SK-N-SH (cell line): Measurements from ENCODE around the gene RFX1. TPM values are rescaled to one million over a fixed set of nuclear protein-coding genes. Genes with fewer than 3 reads are reported as not detected.

Experiments
- CTCF ChIA-PET: fragments of 300-600, 350-600 bp; formaldehyde crosslinking; extraction: SDS; loops from one replicate; lab custom pipeline; 2021; lab: Yijun Ruan, JAX
- POLR2A ChIA-PET: fragments of 350-600 bp; sonication (Branson Sonifier 250); formaldehyde crosslinking; extraction: SDS; loops from one replicate; lab custom pipeline; 2020; ENCODE audit warnings: antibody characterized with exemption, inconsistent platforms; lab: Yijun Ruan, JAX
- DNase-seq: peaks from one replicate; pipeline ENCODE4 v3.0.0; 2012
- H2AFZ ChIP-seq: fragments of 200-600 bp; sonication (generic); 2 replicates; pipeline ENCODE4 v1.8.1; 2016; ENCODE audit warnings: antibody characterized with exemption, mild to moderate bottlenecking, low read depth
- H3F3A ChIP-seq: fragments of 200-600 bp; sonication (generic); replicated peaks from 2 replicates; pipeline ENCODE3; 2016; ENCODE audit warnings: antibody characterized with exemption, mild to moderate bottlenecking; ENCODE audit not compliant: insufficient read depth
- H3K27ac ChIP-seq, 2 experiments: fragments of 200-500 bp in 1 of 2; fragments of 200-600 bp in 1 of 2; sonication (Bioruptor generic) in 1 of 2; sonication (generic), shearing (Covaris generic) in 1 of 2; 2 replicates each; pipeline versions ENCODE4 v1.5.1 to v1.6.1; 2014 to 2016; ENCODE audit warnings: low read depth in 2 of 2, inconsistent platforms in 1 of 2, low read length in 1 of 2, mild to moderate bottlenecking in 1 of 2, mixed read lengths in 1 of 2
- H3K27me3 ChIP-seq: fragments of 200-600 bp; sonication (generic), shearing (Covaris generic); 2 replicates; pipeline ENCODE4 v1.6.1; 2016; ENCODE audit warnings: mixed run types; ENCODE audit not compliant: insufficient read depth
- H3K36me3 ChIP-seq, 2 experiments: fragments of 200-500 bp in 1 of 2; fragments of 200-600 bp in 1 of 2; sonication (Bioruptor generic) in 1 of 2; sonication (generic) in 1 of 2; replicated peaks in 1 of 2; 2 replicates each; pipeline versions ENCODE3 to v1.5.1; 2014 to 2016; ENCODE audit warnings: low read length in 1 of 2, mild to moderate bottlenecking in 1 of 2; ENCODE audit not compliant: insufficient read depth in 2 of 2, control insufficient read depth in 1 of 2
- H3K4me1 ChIP-seq, 2 experiments: fragments of 200-500 bp in 1 of 2; fragments of 200-600 bp in 1 of 2; sonication (Bioruptor generic) in 1 of 2; sonication (generic), shearing (Covaris generic) in 1 of 2; 2 replicates each; pipeline versions ENCODE4 v1.5.1 to v1.6.1; 2014 to 2016; ENCODE audit warnings: low read depth in 1 of 2, low read length in 1 of 2, mixed run types in 1 of 2; ENCODE audit not compliant: insufficient read depth in 2 of 2, control insufficient read depth in 1 of 2
- H3K4me2 ChIP-seq: fragments of 200-600 bp; sonication (generic), shearing (Covaris generic); 2 replicates; pipeline ENCODE4 v1.6.1; 2017; ENCODE audit warnings: mixed run types
- H3K4me3 ChIP-seq, 2 experiments: fragments of 200-500 bp in 1 of 2; fragments of 200-600 bp in 1 of 2; sonication (Bioruptor generic) in 1 of 2; sonication (generic), shearing (Covaris generic) in 1 of 2; 2 replicates each; pipeline versions ENCODE4 v1.5.1 to v1.8.1; 2014 to 2016; ENCODE audit warnings: low read depth in 2 of 2, inconsistent platforms in 1 of 2, low read length in 1 of 2, mild to moderate bottlenecking in 1 of 2, mixed read lengths in 1 of 2, moderate library complexity in 1 of 2
- H3K79me2 ChIP-seq: fragments of 200-600 bp; sonication (generic); 2 replicates; pipeline ENCODE4 v1.8.1; 2017; ENCODE audit warnings: mild to moderate bottlenecking; ENCODE audit not compliant: insufficient read depth
- H3K9ac ChIP-seq: fragments of 200-600 bp; sonication (generic); 2 replicates; pipeline ENCODE4 v1.6.1; 2017; ENCODE audit warnings: mixed run types
- H3K9me2 ChIP-seq: fragments of 200-600 bp; sonication (generic); 2 replicates; pipeline ENCODE4 v1.6.1; 2017; ENCODE audit warnings: mixed run types
- H3K9me3 ChIP-seq: fragments of 200-600 bp; sonication (generic); 2 replicates; pipeline ENCODE4 v1.6.1; 2017; ENCODE audit warnings: mixed run types, mild to moderate bottlenecking, moderate library complexity
- H4K20me1 ChIP-seq: fragments of 200-600 bp; sonication (generic); 2 replicates; pipeline ENCODE4 v1.6.1; 2017; ENCODE audit warnings: mild to moderate bottlenecking, mixed run types; ENCODE audit not compliant: insufficient read depth
- CHD2 ChIP-seq: fragments of 150-350 bp; IDR thresholded peaks from 2 replicates; pipeline ENCODE4 v1.6.1; 2018; ENCODE audit warnings: low read length; ENCODE audit not compliant: partially characterized antibody
- FOXM1 ChIP-seq: IDR thresholded peaks from 2 replicates; pipeline ENCODE4 v1.4.0; 2012; ENCODE audit warnings: low read depth, mild to moderate bottlenecking
- NRF1 ChIP-seq: IDR thresholded peaks from 2 replicates; pipeline ENCODE4 v1.6.1; 2012; ENCODE audit warnings: low read depth, mild to moderate bottlenecking, low read length
- RFX5 ChIP-seq: IDR thresholded peaks from 2 replicates; pipeline ENCODE4 v1.6.1; 2012; ENCODE audit warnings: mild to moderate bottlenecking, improper control_type of control experiment, low read length
- SMC3 ChIP-seq: IDR thresholded peaks from 2 replicates; pipeline ENCODE4 v1.6.1; 2012; ENCODE audit warnings: low read depth, low read length, improper control_type of control experiment
- WGBS: methylation state at CpG from one replicate; pipeline ENCODE4 v1.1.6; 2017; ENCODE audit warnings: low lambda C conversion rate; 5-methylcytosine and 5-hydroxymethylcytosine counted together
- polyA plus RNA-seq, 3 experiments: library from polyadenylated mRNA; depleted of rRNA; stranded (reverse); fragments of >200 nt; gene quantifications; 2 replicates each; pipeline ENCODE4 v1.2.3, GENCODE V29; 2012
- TF ChIP-seq, protein P1 (sequence below): fragments of 200-600 bp; sonication (generic); IDR thresholded peaks from 2 replicates; pipeline ENCODE4 v1.6.1; 2017; ENCODE audit warnings: antibody characterized with exemption, mild to moderate bottlenecking, moderate library complexity
- TF ChIP-seq, protein P2 (sequence below): IDR thresholded peaks from 2 replicates; pipeline ENCODE4 v1.4.0; 2012; ENCODE audit warnings: low read depth

Gene RFX1
- polyA plus RNA-seq, 1 of the 3 experiments (the other 2 are of a cell fraction): 1.5 TPM

DNA sequence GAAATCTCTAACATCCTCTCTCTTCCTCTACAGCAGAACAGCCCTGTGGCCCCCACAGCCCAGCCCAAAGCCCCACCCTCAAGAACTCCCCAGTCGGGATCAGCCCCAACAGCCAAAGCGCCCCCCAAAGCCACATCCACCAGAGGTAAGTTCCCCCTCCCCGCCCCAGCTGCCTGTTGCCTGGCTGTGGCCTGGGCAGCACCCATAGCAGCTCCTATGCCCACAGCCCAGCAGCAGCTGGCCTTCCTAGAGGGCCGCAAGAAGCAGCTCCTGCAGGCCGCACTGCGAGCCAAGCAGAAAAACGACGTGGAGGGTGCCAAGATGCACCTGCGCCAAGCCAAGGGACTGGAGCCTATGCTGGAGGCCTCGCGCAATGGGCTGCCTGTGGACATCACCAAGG lies 85.6 kb downstream of the RFX1 start:
- POLR2A ChIA-PET: no interaction called here

DNA sequence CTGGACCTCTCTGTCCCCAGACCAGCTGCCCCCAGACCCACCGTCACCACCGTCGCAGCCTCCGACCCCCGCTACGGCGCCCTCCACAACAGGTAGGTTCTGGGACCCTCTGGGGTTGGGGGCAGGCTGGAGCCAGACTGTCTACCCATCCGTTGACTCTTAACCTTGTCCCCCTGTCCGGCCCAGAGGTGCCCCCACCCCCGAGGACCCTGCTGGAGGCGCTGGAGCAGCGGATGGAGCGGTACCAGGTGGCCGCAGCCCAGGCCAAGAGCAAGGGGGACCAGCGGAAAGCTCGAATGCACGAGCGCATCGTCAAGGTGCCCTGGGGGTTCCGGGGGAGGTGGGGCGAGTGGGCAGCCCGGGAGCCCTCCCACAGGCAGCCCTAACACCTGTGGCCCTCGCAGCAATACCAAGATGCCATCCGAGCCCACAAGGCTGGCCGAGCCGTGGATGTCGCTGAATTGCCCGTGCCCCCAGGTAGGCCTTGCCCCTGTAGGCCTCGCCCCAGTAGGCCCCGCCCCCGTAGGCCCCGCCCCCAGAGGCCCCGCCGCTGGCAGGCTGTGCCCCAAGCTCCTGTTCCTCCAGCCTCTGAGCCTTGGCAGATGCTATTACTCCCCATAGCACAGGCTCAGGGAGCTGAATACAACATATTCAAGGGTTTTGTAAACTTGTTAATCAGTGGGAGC lies 87.3 kb downstream of the RFX1 start:
- H3K27ac ChIP-seq: no peak overlapping the region
- no peaks in the 10 kb centered on the region for H3K79me2 ChIP-seq
- POLR2A ChIA-PET: no interaction called here
- H3F3A ChIP-seq: no peaks in the 10 kb centered on the region
- no peak overlapping the region for H3K9ac ChIP-seq
- H3K4me1 ChIP-seq: no peaks in the 10 kb centered on the region
- peak; percentile 40 for DNase-seq
- H3K4me2 ChIP-seq: no peak overlapping the region
- no peaks in the 10 kb centered on the region for H3K27me3 ChIP-seq
- no peak for TF ChIP-seq CHD2
- TF ChIP-seq, all 33 proteins: peak for 0
- CTCF ChIA-PET: interaction anchor here (0.8 to 1.3 kb wide), 3 partner anchors 15 to 152 kb away, joined by 3 to 4 read pairs (median 3); partner anchors contain the start of gene IL27RA
- Histone ChIP-seq H2AFZ (no peak overlapping the region), H3K9me3 (no peaks in the 10 kb centered on the region), H4K20me1 (no peaks in the 10 kb centered on the region), H3K36me3 (peaks cover 13 to 21% of the 10 kb centered on the region in 2 experiments), H3K4me3 (no peak overlapping the region), H3K9me2 (no peaks in the 10 kb centered on the region)
- WGBS: 83% methylated on average over 6 of the region's 34 CpGs

More for the DNA sequence above, 85.6 kb downstream of the RFX1 start:
- Histone ChIP-seq H3K36me3 (peaks cover 13 to 16% of the 10 kb centered on the region in 2 experiments), H3K9me3 (no peaks in the 10 kb centered on the region)
- TF ChIP-seq, protein P1, sequence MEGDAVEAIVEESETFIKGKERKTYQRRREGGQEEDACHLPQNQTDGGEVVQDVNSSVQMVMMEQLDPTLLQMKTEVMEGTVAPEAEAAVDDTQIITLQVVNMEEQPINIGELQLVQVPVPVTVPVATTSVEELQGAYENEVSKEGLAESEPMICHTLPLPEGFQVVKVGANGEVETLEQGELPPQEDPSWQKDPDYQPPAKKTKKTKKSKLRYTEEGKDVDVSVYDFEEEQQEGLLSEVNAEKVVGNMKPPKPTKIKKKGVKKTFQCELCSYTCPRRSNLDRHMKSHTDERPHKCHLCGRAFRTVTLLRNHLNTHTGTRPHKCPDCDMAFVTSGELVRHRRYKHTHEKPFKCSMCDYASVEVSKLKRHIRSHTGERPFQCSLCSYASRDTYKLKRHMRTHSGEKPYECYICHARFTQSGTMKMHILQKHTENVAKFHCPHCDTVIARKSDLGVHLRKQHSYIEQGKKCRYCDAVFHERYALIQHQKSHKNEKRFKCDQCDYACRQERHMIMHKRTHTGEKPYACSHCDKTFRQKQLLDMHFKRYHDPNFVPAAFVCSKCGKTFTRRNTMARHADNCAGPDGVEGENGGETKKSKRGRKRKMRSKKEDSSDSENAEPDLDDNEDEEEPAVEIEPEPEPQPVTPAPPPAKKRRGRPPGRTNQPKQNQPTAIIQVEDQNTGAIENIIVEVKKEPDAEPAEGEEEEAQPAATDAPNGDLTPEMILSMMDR: no peak
- TF ChIP-seq, protein P2, sequence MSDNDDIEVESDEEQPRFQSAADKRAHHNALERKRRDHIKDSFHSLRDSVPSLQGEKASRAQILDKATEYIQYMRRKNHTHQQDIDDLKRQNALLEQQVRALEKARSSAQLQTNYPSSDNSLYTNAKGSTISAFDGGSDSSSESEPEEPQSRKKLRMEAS: no peak
- TF ChIP-seq, all 33 proteins: peak for 0
- no peaks in the 10 kb centered on the region for H3F3A ChIP-seq
- H3K9ac ChIP-seq: no peak overlapping the region
- H4K20me1 ChIP-seq: no peaks in the 10 kb centered on the region
- H3K9me2 ChIP-seq: no peaks in the 10 kb centered on the region
- CTCF ChIA-PET: interaction anchor here (1.0 to 1.3 kb wide), 3 partner anchors 40 to 152 kb away, joined by 3 to 5 read pairs (median 5); partner anchors contain the start of gene MISP3
- H2AFZ ChIP-seq: no peak overlapping the region
- no peaks in the 10 kb centered on the region for H3K4me1 ChIP-seq
- H3K27me3 ChIP-seq: no peaks in the 10 kb centered on the region
- no peak overlapping the region for H3K4me3 ChIP-seq
- H3K79me2 ChIP-seq: no peaks in the 10 kb centered on the region
- peak; percentile 15 for DNase-seq
- 98% methylated on average over 9 of the region's 11 CpGs for WGBS
- H3K27ac ChIP-seq: no peak overlapping the region
- H3K4me2 ChIP-seq: no peak overlapping the region

DNA sequence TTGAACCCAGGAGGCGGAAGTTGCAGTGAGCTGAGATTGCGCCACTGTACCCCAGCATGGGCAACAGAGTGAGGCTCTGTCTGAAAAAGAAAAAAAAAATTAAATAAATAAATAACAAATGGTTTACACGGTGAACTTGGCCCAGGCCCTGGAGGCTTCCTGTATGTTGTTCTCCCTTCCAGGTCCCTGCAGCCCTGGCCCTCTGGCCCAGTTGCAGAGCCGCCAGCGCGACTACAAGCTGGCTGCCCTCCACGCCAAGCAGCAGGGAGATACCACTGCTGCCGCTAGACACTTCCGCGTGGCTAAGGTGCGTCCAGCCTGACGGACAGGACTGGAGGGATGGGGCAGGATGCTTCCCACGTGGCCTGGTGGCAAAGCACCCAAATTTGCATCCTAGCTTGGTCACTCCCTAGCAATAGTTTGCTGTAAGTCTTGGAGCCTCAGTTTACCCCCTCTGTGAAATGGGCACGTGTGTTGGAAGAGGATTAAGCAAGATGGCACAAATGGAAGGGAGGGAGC lies 88.2 kb downstream of the RFX1 start:
- H2AFZ ChIP-seq: no peak overlapping the region
- H3K4me1 ChIP-seq: no peaks in the 10 kb centered on the region
- no peaks in the 10 kb centered on the region for H4K20me1 ChIP-seq
- H3K79me2 ChIP-seq: no peaks in the 10 kb centered on the region
- H3K36me3 ChIP-seq: peaks cover 13 to 27% of the 10 kb centered on the region in 2 experiments
- ChIA-PET CTCF (interaction anchor here (0.7 to 1.3 kb wide), 5 partner anchors 16 to 155 kb away, joined by 3 to 4 read pairs (median 3); partner anchors contain the start of gene IL27RA), POLR2A (interaction anchor here (0.8 kb wide), 1 partner anchor 766 kb away, joined by 3 read pairs; no protein-coding TSS in a partner anchor)
- WGBS: 92% methylated on average over 12 of the region's 14 CpGs
- peak; percentile 15 for DNase-seq
- no peaks in the 10 kb centered on the region for H3F3A ChIP-seq
- TF ChIP-seq SMC3 (no peak), NRF1 (no peak), FOXM1 (no peak), RFX5 (no peak), CHD2 (no peak)
- TF ChIP-seq, protein P2: no peak
- H3K4me3 ChIP-seq: no peak overlapping the region
- no peak overlapping the region for H3K4me2 ChIP-seq
- no peak overlapping the region for H3K9ac ChIP-seq
- H3K9me3 ChIP-seq: no peaks in the 10 kb centered on the region
- H3K27me3 ChIP-seq: no peaks in the 10 kb centered on the region
- H3K9me2 ChIP-seq: no peaks in the 10 kb centered on the region
- H3K27ac ChIP-seq: no peak overlapping the region
